GM12878 (cell line): Measurements from ENCODE around the gene CMTR2.

Experiments
- BCL11A ChIP-seq: IDR thresholded peaks from 2 replicates; pipeline ENCODE4 v1.6.1; 2011; ENCODE audit warnings: low read depth, low read length
- DPF2 ChIP-seq: fragments of 450-650 bp; IDR thresholded peaks from 2 replicates; pipeline ENCODE4 v1.6.1; 2017; ENCODE audit warnings: mild to moderate bottlenecking
- EZH2 ChIP-seq: IDR thresholded peaks from 2 replicates; pipeline ENCODE4 v1.6.1; 2012; ENCODE audit warnings: low read depth, mild to moderate bottlenecking, control low read depth, inconsistent platforms, low read length, borderline replicate concordance; ENCODE audit not compliant: control insufficient read depth
- NFXL1 ChIP-seq: fragments of 450-650 bp; IDR thresholded peaks from 2 replicates; pipeline ENCODE4 v1.6.1; 2017; ENCODE audit warnings: antibody characterized with exemption, mild to moderate bottlenecking, borderline replicate concordance
- NR2C2 ChIP-seq: IDR thresholded peaks from 2 replicates; pipeline ENCODE4 v1.6.1; 2011; ENCODE audit warnings: borderline replicate concordance, low read depth; ENCODE audit not compliant: control insufficient read depth, insufficient read length
- POLR2A ChIP-seq: IDR thresholded peaks from 2 replicates; pipeline ENCODE4 v1.6.1; 2011; ENCODE audit warnings: low read depth, mild to moderate bottlenecking, low read length
- TAF1 ChIP-seq: IDR thresholded peaks from 2 replicates; pipeline ENCODE4 v1.6.1; 2011; ENCODE audit warnings: mild to moderate bottlenecking, low read depth, low read length, borderline replicate concordance
- YBX1 ChIP-seq: fragments of 450-650 bp; IDR thresholded peaks from 2 replicates; pipeline ENCODE4 v1.6.1; 2016; ENCODE audit warnings: antibody characterized with exemption
- TF ChIP-seq, protein P1 (sequence below): IDR thresholded peaks from 2 replicates; pipeline ENCODE4 v1.6.1; 2012; ENCODE audit warnings: low read depth, low read length, improper control_type of control experiment
- TF ChIP-seq, protein P2 (sequence below), 3 experiments: IDR thresholded peaks in 2 of 3; conservative IDR thresholded peaks in 1 of 3; 2 replicates each; pipeline ENCODE4 v1.5.1; 2011; ENCODE audit warnings: low read depth in 3 of 3, low read length in 3 of 3, mild to moderate bottlenecking in 3 of 3, control low read depth in 2 of 3, moderate library complexity in 2 of 3, inconsistent platforms in 1 of 3, mixed read lengths in 1 of 3; ENCODE audit not compliant: control insufficient read depth in 2 of 3, insufficient read depth in 1 of 3; ENCODE audit errors: extremely low read depth in 1 of 3

DNA sequence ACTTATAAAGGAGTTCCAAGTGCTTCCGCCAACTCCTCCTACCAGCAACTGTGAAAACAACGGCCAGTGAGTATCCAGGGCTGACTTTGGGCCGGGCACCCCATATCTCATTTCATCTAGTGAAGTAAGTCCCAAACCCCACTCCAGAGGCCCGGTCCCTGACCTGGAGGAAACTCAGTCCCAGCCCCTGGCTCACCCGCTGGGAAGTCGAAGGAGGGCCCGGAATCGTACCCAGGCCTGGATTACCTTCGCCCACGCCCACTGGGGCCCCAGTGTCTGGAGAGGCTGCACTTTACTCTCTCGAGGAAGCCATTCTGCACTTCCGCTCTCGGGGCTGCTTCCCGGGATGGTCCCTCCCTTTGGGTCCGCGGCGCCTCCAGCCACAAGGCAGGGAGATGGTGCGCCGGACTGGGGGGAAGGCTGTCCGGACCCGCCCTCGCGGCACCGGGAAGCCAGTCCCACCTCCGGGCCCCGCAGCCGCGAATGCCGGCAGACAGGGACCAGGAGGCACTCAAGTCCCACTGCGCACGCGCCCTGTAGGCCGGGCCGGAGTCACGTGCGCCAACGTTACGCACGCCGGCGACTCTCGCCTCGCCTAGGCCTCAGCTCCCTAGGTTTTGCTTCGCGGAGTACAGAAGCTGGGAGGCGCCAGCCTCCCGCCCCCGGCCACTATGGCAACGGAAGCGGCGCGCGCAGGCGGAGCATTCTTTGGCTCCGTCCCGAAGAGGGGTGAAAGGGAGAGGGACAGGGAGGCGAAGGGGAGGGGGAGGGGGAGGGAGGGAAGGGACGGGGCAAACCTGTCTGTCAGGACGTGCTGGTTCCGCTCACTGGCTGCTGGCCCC lies at the start of gene CMTR2:
- TF ChIP-seq DPF2 (peak; percentile 81), YBX1 (no peak), POLR2A (peak; percentile 100), BCL11A (no peak), NFXL1 (no peak), NR2C2 (no peak), TAF1 (no peak; the same call in 1 of the 2 replicates), EZH2 (no peak)
- TF ChIP-seq, protein P1, sequence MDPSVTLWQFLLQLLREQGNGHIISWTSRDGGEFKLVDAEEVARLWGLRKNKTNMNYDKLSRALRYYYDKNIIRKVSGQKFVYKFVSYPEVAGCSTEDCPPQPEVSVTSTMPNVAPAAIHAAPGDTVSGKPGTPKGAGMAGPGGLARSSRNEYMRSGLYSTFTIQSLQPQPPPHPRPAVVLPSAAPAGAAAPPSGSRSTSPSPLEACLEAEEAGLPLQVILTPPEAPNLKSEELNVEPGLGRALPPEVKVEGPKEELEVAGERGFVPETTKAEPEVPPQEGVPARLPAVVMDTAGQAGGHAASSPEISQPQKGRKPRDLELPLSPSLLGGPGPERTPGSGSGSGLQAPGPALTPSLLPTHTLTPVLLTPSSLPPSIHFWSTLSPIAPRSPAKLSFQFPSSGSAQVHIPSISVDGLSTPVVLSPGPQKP = no peak
- TF ChIP-seq, protein P2, sequence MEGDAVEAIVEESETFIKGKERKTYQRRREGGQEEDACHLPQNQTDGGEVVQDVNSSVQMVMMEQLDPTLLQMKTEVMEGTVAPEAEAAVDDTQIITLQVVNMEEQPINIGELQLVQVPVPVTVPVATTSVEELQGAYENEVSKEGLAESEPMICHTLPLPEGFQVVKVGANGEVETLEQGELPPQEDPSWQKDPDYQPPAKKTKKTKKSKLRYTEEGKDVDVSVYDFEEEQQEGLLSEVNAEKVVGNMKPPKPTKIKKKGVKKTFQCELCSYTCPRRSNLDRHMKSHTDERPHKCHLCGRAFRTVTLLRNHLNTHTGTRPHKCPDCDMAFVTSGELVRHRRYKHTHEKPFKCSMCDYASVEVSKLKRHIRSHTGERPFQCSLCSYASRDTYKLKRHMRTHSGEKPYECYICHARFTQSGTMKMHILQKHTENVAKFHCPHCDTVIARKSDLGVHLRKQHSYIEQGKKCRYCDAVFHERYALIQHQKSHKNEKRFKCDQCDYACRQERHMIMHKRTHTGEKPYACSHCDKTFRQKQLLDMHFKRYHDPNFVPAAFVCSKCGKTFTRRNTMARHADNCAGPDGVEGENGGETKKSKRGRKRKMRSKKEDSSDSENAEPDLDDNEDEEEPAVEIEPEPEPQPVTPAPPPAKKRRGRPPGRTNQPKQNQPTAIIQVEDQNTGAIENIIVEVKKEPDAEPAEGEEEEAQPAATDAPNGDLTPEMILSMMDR (IDR thresholded peaks at IDR 0.05 in 2 of 3, conservative IDR thresholded peaks at IDR 0.05 in 1 of 3; ENCODE audit: control insufficient read depth in 2 of 3, extremely low read depth in 1 of 3, insufficient read depth in 1 of 3, low read depth in 3 of 3, low read length in 3 of 3) = peak in 1 of 3 experiments; percentile 15; a peak in 1 of 6 replicates
